PFSK-1 (cell line): ENCODE data around the gene SHC4.

Experiments used
- FOXP2 ChIP-seq: optimal IDR thresholded peaks from 2 replicates; pipeline ENCODE3; 2011; ENCODE audit warnings: borderline replicate concordance, control low read depth, inconsistent platforms; ENCODE audit not compliant: insufficient read depth; ENCODE audit errors: extremely low read length, extremely low read depth
- POLR2AphosphoS5 ChIP-seq: IDR thresholded peaks from 2 replicates; pipeline ENCODE4 v1.6.1; 2012; ENCODE audit warnings: low read depth, mild to moderate bottlenecking, control low read depth, low read length, moderate library complexity
- REST ChIP-seq, 2 experiments: IDR thresholded peaks; 2 replicates each; pipeline versions ENCODE4 v1.6.1 to v1.8.0; 2011 to 2012; ENCODE audit warnings: low read depth in 2 of 2, low read length in 2 of 2, control low read depth in 1 of 2, inconsistent platforms in 1 of 2, mild to moderate bottlenecking in 1 of 2, moderate library complexity in 1 of 2; ENCODE audit not compliant: insufficient read depth in 1 of 2
- SIN3A ChIP-seq: IDR thresholded peaks from 2 replicates; pipeline ENCODE4 v1.6.1; 2012; ENCODE audit warnings: mild to moderate bottlenecking, low read length, moderate library complexity, borderline replicate concordance; ENCODE audit not compliant: insufficient read depth
- TAF1 ChIP-seq: IDR thresholded peaks from 2 replicates; pipeline ENCODE4 v1.6.1; 2012; ENCODE audit warnings: low read length, control low read depth, borderline replicate concordance; ENCODE audit not compliant: insufficient read depth

The SHC4 gene

DNA sequence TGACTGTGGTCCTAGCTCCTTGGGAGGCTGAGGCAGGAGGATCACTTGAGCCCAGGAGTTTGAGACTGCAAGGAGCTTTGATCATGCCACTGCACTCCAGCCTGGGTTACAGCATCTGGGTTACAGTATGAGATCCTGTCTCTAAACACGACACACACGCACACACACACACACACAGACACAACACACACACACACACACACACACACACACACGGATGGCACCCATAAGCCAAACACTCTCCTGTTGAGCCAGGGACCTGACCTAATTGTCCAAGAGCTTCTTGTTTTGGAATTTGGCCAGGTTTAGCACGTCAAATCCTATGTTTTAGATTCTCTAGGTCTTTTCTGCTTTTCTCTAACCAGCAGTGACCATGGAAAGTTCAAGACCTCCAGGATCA lies 59.0 kb downstream of the SHC4 start:
- TF ChIP-seq FOXP2 (no peak), REST (IDR thresholded peaks at IDR 0.05; ENCODE audit: insufficient read depth in 1 of 2, low read depth in 2 of 2, low read length in 2 of 2) (no peak), POLR2AphosphoS5 (no peak; the same call in 1 of the 2 replicates), TAF1 (no peak), SIN3A (no peak)

GRCh38 chr15:48899793-48900192 lies 63.9 kb downstream of the SHC4 start:
- TF ChIP-seq POLR2AphosphoS5 (no peak), FOXP2 (no peak), TAF1 (no peak), REST (IDR thresholded peaks at IDR 0.05; ENCODE audit: insufficient read depth in 1 of 2, low read depth in 2 of 2, low read length in 2 of 2) (no peak), SIN3A (no peak)

GRCh38 chr15:48898446-48898845 lies 65.3 kb downstream of the SHC4 start:
- TF ChIP-seq TAF1 (no peak), POLR2AphosphoS5 (no peak), SIN3A (no peak), FOXP2 (no peak), REST (IDR thresholded peaks at IDR 0.05; ENCODE audit: insufficient read depth in 1 of 2, low read depth in 2 of 2, low read length in 2 of 2) (no peak)

DNA sequence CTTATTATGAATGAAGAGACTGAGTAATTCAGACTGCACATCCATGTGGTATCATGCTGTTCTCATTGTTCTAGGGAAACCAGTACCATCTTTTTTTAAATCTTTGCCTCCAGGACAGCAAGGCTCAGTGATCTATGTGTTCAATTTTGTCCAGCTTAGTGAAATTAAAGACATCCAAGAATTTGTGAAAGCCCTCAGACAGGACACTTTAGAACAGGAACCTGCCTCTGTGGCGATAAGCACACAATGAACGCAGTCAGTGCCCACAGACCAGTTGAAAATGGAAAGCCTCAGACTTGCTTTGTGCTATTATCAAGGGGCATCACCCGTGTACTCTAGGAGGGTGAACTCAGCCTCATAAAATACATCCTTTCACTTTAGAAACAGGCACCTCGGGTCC lies 65.7 kb downstream of the SHC4 start:
- no peak for TF ChIP-seq SIN3A
- TF ChIP-seq REST (IDR thresholded peaks at IDR 0.05; ENCODE audit: insufficient read depth in 1 of 2, low read depth in 2 of 2, low read length in 2 of 2): no peak
- TF ChIP-seq POLR2AphosphoS5: no peak
- TF ChIP-seq TAF1: no peak
- no peak for TF ChIP-seq FOXP2

DNA sequence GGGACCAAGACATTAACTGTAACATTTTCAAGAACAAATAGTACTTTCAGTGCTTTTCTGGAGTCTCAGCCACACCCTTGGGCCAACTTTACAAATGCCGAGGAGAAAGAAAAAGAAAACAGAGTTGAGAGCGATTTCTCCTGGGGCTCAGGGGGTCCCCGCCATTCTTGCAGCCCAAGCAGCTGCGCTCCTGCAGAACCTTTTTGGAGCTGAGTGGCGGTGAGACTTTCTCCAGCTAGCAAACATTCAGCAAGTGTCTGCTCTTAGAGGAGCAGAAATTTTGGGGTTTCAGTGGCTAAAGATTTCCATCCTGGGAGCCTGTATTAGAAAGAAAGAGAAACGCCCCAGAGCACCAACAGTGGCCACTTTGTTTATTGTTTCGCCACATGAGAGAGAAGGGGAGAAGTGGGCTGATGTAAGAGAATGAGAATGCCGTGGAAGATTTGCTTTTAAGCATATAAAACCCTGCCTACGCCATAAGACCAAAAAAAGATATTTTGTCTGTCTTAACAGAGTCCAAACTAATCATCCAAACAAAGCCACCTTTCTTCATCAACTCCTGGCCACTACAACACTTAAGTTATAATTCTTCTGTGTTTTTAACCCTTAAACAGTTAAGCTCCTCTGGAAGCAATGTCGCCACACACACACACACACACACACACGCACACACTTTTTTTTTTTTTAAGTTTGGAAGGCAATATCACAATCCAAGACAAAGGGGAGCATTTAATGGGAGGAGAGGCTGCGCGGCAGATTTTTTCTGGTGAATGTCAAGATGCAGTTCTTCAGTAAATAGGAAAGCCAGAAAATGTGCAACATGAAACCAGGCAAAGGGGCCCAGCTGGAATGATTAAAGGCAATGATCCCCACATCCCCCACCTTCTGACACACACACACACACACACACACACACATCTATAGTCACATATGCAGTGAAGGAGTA lies 66.6 kb downstream of the SHC4 start:
- TF ChIP-seq POLR2AphosphoS5: no peak
- TF ChIP-seq TAF1: no peak
- TF ChIP-seq SIN3A: no peak
- TF ChIP-seq FOXP2: no peak
- TF ChIP-seq REST (IDR thresholded peaks at IDR 0.05; ENCODE audit: insufficient read depth in 1 of 2, low read depth in 2 of 2, low read length in 2 of 2): no peak
